ENCODE measurements around the gene TCEA3. TPM values are rescaled to one million over a fixed set of nuclear protein-coding genes. Genes with fewer than 3 reads are reported as not detected.

The TCEA3 gene
- total RNA-seq, 2 experiments from 2014 or later: 6.3 to 7.4 TPM

DNA sequence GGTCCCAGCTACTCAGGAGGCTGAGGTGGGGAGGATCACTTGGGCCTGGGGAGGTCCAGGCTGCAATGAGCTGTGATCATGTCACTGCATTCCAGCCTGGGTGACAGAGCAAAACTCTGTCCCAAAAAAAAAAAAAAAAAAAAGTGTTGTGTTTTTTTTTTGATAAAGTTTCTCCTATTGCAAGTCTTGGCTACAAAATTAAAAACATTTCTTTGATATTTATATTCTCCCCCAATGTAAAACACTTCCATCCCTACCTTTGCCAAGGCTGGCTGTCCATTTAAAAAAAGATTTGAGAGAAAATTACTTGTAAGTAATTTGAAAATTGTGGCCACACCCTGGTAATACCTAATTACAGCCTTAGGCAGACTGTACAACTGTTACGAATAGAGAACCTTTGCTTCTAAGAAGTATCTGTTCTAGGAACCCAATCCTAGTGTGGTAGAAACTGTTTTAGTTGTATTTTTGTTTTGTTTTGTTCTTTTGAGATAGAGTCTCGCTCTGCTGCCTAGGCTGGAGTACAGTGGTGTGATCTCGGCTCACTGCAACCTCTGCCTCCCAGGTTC lies 66.2 kb downstream of the TCEA3 start:
- Mint-ChIP-seq H3K36me3 (peaks cover 63% of the 10 kb centered on the region), H3K27ac (no peak overlapping the region), H3K9me3 (peaks cover 46% of the 10 kb centered on the region), H3K4me1 (peaks cover 5% of the 10 kb centered on the region), H3K4me3 (no peak overlapping the region), H3K27me3 (no peaks in the 10 kb centered on the region)
- no peak for DNase-seq

DNA sequence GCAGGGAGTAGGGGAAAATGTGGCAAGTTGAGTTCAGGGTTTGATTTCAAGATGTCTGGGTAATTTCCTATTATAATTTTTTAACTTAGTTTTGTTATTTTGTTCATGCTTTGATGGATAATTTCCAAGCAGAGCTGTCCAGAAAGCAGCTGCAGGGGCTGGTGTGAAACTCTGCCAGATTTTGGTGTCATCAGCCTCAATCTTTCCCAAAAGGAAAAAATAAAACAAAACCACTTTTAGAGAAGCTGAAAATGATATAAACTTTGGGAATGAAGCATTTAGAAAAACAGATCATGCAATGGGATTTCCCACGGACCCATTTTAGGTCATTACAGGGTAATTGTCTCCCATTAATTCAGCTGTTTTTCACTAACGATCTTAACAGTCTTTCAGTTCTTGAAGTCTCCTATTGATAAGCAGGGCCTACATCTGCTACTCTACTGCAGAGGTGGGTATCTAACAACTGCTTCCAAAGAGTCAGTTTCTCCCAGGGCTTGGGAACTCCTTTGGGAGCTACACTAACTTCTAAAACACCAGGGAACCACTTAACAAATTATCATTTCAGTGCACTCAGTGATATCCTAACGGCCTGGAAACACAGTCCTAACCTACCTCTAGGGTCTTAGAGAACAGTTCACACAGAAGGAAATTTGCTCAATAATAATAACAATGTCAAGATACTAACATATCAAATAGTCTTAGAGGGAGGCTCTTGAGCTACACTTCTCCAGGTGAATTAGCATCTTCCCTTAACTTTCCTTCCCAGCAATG lies 67.2 kb downstream of the TCEA3 start:
- H3K9me3 Mint-ChIP-seq: peaks cover 37% of the 10 kb centered on the region
- H3K36me3 Mint-ChIP-seq: peaks cover 52% of the 10 kb centered on the region
- no peaks in the 10 kb centered on the region for H3K27me3 Mint-ChIP-seq
- H3K4me1 Mint-ChIP-seq: peaks cover 5% of the 10 kb centered on the region
- H3K27ac Mint-ChIP-seq: no peak overlapping the region
- DNase-seq: no peak
- H3K4me3 Mint-ChIP-seq: no peak overlapping the region

DNA sequence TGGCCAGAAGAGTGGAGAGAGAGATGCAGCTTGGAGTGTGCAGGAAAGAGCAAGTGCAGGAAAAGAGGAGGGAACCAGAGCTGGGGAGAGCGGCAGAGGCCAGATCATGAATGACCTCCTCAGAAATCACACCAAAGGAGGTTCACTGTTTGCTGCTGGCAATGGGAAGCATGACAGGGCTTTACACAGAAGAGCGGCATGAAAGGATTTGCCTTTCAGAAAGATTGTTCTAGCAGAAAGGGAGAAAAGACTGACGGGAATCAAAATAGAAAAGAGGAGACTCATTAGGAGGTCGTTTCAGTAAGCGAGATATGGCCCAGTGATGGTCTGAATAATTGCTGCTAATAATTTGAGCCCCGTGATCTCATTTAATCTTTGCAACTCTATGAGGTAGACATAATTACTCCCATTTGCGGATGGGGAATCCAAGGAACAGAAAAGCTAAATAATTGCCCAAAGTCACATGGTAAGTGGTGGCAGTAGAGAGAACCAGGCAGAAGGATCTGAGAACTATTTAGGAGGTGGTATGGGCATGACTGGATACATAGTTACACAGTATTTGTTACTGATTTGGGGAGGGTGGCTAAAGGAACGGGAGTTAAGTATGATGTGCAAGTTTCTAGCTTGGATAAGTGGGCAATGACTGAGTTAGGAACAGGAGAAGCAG lies 67.9 kb downstream of the TCEA3 start:
- Mint-ChIP-seq H3K9me3 (peaks cover 32% of the 10 kb centered on the region), H3K4me1 (peaks cover 5% of the 10 kb centered on the region), H3K27ac (no peak overlapping the region), H3K4me3 (no peak overlapping the region), H3K36me3 (peaks cover 45% of the 10 kb centered on the region), H3K27me3 (no peaks in the 10 kb centered on the region)
- no peak for DNase-seq

DNA sequence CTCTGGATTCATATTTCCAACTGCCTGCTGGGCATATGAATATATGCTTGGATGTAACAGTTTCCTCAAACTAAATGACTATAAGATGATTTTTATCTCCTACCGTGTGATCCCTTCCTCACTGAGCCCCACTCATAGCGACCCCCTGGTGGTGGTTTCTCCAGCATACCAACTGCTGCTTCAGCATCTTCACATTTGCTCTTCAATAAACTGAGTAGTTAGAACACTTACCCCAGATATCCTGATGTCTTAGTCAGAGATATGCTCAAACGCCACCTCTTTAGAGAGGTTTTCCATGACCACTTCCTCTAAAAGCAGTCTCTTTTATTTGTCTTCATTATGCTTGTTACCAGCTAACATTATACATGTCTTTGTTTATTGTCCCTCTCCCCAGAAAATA lies 70.3 kb downstream of the TCEA3 start:
- H3K4me1 Mint-ChIP-seq: peaks cover 5% of the 10 kb centered on the region
- no peaks in the 10 kb centered on the region for H3K27me3 Mint-ChIP-seq
- no peak overlapping the region for H3K4me3 Mint-ChIP-seq
- peaks cover 22% of the 10 kb centered on the region for H3K36me3 Mint-ChIP-seq
- no peak overlapping the region for H3K27ac Mint-ChIP-seq
- peaks cover 10% of the 10 kb centered on the region for H3K9me3 Mint-ChIP-seq
- no peak for DNase-seq

DNA sequence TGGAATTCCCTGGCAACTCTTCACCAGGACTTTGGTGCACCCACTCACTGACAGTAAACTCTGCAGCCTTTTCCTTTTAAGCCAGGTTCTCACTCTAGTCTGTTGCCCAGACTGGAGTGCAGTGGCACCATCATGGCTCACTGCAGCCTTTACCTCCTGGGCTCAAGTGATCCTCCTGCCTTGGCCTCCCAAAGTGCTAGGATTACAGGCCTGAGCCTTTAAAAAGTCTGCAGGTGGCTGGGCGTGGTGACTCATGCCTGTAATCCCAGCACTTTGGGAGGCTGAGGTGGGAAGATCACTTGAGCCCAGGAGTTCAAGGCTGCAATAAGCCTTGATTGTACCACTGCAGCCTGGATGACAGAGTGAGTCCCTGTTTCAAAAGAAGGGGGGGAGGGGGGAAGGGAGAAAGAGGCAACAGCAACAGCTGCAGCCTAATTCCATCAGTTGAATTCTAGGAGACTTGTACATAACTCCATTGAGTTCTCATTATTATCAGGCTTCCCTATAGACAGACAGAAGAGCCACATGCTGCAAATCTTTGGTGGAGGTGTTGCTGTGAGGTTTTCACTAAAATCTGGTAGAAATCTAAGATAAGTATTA lies 72.4 kb downstream of the TCEA3 start:
- no peak overlapping the region for H3K27ac Mint-ChIP-seq
- no peak for DNase-seq
- peaks cover 5% of the 10 kb centered on the region for H3K4me1 Mint-ChIP-seq
- H3K36me3 Mint-ChIP-seq: peaks cover 8% of the 10 kb centered on the region
- peaks cover 3% of the 10 kb centered on the region for H3K9me3 Mint-ChIP-seq
- no peak overlapping the region for H3K4me3 Mint-ChIP-seq
- no peaks in the 10 kb centered on the region for H3K27me3 Mint-ChIP-seq

DNA sequence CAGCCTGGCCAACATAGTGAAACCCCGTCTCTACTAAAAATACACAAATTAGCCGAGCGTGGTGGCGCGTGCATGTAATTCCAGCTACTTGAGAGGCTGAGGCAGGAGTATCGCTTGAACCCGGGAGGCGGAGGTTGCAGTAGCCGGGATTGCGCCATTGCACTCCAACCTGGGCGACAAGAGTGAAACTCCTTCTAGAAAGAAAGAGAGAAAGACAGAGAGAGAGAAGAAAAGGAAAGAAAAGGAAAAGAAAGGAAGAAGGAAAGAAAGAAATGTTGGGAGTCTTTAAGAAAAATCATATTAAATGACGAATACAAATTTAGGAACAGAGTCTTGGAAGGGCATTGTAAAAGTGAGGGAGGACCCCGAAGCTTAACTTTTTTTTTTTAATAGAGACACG lies 78.6 kb downstream of the TCEA3 start:
- peaks cover 23% of the 10 kb centered on the region for H3K4me1 Mint-ChIP-seq
- no peaks in the 10 kb centered on the region for H3K27me3 Mint-ChIP-seq
- no peaks in the 10 kb centered on the region for H3K9me3 Mint-ChIP-seq
- no peak overlapping the region for H3K4me3 Mint-ChIP-seq
- H3K36me3 Mint-ChIP-seq: peaks cover 21% of the 10 kb centered on the region
- DNase-seq: no peak
- H3K27ac Mint-ChIP-seq: no peak overlapping the region

DNA sequence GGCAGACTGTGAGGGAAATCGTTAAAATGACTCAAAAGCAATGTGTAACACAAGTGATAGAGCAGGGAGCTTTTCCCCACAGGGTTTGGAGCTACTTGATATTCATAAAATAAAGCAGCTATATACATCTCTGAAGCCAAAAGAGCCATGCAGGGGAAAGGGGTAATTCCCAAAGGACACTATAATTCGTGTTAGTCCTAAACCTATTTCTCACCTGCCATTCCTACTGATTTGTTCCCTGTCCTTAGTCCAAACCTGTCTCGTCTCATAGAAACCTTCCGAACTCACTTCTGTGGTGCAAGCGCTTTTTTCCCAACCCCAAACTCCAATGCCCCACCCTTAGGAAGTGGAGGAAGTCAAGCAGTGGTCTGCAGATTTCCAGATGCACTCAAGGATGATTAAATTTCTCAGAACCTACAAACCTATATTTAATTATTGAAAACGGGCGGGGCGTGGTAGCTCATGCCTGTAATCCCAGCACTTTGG lies 79.5 kb downstream of the TCEA3 start:
- Mint-ChIP-seq H3K36me3 (peaks cover 26% of the 10 kb centered on the region), H3K27me3 (no peaks in the 10 kb centered on the region), H3K4me1 (peaks cover 32% of the 10 kb centered on the region), H3K4me3 (peak overlapping the region; percentile 86), H3K27ac (peak overlapping the region; percentile 93), H3K9me3 (no peaks in the 10 kb centered on the region)
- DNase-seq: no peak

DNA sequence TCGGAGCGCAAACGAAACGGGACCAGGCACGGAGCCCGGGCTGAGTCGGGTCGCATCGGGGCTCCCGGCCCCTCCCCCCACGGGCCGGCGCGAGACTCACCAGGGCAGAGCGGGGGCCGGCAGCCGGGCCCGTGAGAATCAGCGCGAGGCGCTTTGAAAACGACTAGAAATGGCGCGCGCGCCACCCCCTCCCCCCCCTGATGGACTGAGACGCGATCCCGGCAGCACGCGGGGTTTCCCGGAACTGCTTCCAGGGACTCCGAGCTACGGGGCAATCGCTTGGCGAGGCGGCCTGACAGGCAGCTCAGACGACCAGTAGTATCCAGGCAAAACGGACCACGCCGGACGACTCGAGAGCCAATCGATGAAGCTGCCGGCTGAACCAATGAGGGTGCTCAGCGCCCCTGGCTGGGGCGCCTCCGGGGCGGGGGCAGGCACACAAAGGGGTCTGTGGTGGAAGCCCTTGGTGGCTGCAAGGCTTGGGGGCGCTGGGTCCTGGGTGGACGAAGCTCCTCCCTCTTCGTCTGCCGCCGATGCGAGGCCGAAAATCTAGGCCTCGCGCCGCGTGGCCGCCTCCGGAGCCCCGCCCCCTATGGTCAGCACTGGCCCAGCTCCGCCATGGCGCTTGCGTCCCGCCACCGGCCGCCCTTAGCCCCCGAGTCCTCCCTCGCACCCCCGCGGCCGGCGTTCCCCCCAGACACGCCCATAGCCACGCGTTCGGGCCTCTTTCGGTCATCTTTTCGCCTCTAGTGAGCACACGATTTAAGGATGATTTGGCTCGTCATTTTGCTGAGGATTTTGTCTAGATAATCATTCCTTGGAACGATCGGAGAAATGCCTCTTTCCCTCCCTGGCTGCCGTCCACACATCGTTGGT lies 80.2 kb downstream of the TCEA3 start, which contains the start of gene HNRNPR:
Gene HNRNPR, minus strand, starts transcription at position 174 of the 876 bp plus-strand sequence. CDS start 3,276 bp downstream, outside the sequence.
- peak within 1 kb of the TSS; percentile 91 for H3K4me3 Mint-ChIP-seq
- H3K27ac Mint-ChIP-seq: peak within 1 kb of the TSS; percentile 94
- H3K9me3 Mint-ChIP-seq: no peaks in the 10 kb centered on the region

DNA sequence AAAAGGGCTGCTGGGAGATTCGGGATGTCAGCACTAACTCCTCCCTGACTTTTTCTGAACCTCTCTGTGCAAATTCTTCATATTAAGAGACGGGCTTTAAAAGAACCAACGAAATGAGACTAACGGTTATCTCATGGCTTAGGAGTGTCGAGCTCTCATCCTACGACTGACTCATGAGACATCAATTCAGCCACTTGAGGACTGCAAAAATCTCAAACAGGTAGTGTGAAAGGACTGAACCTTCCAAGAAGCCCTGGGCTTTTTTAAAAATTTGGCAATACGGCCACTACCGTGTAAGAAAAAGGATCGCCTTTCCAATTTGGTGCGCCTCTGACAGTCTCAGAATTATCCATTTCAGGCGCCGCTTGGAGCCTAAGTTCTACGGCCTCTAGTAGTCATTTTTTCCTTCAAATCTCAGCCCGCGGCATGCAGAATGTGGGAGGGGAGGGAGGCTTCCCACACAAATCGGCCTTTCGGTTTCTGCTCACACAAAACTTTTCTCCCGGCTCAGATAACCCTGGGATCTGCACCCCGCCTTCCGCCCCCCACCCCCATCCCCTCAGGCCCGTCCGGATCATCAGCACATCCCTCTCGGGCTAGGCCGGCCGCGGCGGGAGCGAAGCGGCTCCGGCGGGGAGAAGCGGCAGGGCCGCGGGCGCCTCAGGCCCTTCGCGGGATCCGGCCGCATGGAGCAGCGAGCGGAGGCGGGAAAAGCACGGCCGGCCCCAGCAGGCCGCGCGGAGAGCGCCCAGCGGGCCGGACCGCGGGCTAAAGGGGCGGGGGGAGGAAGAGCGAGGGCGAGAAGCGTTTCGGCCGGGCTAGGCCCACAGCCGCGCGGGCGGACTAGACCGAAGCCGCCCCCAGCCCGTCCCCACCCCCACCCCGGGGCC lies 81.1 kb downstream of the TCEA3 start:
- DNase-seq: peak; percentile 67
- H3K4me3 Mint-ChIP-seq: peak overlapping the region; percentile 91
- H3K36me3 Mint-ChIP-seq: peaks cover 37% of the 10 kb centered on the region
- peak overlapping the region; percentile 94 for H3K27ac Mint-ChIP-seq
- H3K4me1 Mint-ChIP-seq: peaks cover 44% of the 10 kb centered on the region
- H3K27me3 Mint-ChIP-seq: no peaks in the 10 kb centered on the region
- no peaks in the 10 kb centered on the region for H3K9me3 Mint-ChIP-seq

More for the DNA sequence above, 80.2 kb downstream of the TCEA3 start, which contains the start of gene HNRNPR:
- Mint-ChIP-seq H3K27me3 (no peaks in the 10 kb centered on the region), H3K4me1 (peaks cover 37% of the 10 kb centered on the region), H3K36me3 (peaks cover 31% of the 10 kb centered on the region)
- DNase-seq: peak; percentile 99

DNA sequence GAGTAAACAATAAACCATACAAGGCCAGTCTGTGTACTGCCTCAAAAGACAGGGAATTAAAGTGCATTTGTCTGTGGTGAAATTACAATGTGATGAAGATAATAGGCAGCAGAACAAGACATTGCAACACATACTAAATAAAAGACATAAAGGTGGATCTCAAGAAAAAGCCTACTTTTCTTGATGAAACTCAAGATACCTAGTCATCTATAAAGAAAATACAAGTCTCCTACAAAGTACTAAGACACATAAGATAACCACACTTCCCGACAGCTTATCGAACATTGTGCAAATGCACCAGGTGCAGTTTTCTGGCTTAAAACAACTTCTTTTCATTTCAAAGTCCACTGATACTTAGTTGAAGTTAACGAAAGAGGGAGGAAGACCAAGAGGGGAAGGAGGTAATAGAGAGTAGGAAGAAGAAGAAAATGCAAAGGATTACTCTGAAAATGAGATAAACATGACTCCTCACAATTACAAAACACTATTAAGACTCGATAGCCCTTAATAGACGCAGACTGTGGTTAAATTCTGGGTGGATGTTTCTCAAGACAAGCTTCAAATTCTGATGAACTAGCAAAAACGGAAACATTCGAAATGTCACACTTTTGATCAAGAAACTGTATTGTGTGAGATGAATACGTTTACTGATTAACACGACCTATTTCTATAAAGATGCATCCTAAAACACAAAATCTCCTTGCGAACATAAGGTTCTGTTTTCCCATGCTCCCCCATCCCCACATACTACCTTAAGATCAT lies 82.4 kb downstream of the TCEA3 start:
- Mint-ChIP-seq H3K27me3 (no peaks in the 10 kb centered on the region), H3K27ac (peak overlapping the region; percentile 94), H3K36me3 (peaks cover 48% of the 10 kb centered on the region), H3K4me3 (peak overlapping the region; percentile 91), H3K9me3 (no peaks in the 10 kb centered on the region), H3K4me1 (peaks cover 53% of the 10 kb centered on the region)
- DNase-seq: no peak

DNA sequence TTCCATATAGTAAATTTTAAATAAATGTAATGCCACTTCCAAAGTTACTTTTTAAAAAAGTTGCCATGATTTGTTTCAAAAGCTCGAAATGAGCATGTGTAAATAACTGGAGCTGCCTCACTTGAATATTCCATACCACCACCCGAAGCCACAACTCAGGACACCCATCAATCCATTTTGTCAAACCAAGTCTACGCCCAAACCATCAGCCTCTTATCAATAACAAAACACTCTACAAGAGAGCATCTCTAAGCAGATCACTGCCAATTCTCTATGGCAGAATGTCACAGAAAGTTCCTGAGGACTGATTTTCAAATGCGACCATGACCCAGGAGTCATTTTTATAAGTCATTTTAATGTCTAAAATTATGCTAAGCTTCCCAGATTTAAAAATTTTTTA lies 84.9 kb downstream of the TCEA3 start:
- peaks cover 61% of the 10 kb centered on the region for H3K36me3 Mint-ChIP-seq

DNA sequence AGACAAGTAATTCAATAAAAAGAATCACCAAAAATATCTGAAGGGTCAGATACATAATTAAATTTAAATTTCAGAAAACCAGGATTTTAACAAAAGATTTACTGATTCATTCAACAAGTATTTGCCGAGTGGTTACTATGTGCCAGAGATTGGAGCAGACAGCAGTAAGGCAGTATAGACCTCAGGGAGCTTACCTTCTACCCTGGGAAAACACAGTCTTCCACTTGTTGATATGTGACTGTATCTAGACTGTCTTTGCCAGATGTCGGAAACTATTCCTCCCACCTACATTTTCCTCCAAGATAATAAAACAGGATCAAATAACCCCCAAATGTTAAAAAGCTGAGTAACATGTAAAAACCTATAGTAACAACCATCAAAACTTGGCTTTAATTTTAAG lies 86.7 kb downstream of the TCEA3 start:
- peaks cover 67% of the 10 kb centered on the region for H3K36me3 Mint-ChIP-seq

More for the DNA sequence above, 84.9 kb downstream of the TCEA3 start:
- Mint-ChIP-seq H3K27me3 (no peaks in the 10 kb centered on the region), H3K4me1 (peaks cover 54% of the 10 kb centered on the region), H3K27ac (peak overlapping the region; percentile 2), H3K9me3 (no peaks in the 10 kb centered on the region), H3K4me3 (peak overlapping the region; percentile 91)
- DNase-seq: no peak

DNA sequence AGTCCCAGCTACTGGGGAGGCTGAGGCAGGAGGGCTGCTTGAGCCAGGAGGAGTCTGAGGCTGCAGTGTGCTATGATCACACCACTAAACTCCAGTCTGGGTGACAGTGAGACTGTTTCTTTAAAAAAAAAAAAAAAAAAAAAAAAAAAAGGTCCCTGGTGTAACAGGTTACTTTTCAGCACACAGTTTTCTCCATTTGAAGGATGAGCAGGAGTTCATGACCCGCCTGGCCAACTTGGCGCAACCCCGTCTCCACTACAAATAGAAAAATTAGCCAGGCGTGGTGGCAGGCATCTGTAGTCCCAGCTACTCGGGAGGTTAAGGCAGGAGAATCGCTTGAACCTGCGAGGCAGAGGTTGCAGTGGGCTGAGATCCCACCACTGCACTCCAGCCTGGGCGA lies 92.8 kb downstream of the TCEA3 start:
- Mint-ChIP-seq H3K27me3 (no peaks in the 10 kb centered on the region), H3K4me1 (peaks cover 19% of the 10 kb centered on the region), H3K4me3 (no peak overlapping the region), H3K9me3 (no peaks in the 10 kb centered on the region), H3K36me3 (peaks cover 56% of the 10 kb centered on the region), H3K27ac (no peak overlapping the region)
- DNase-seq: no peak

More for the DNA sequence above, 86.7 kb downstream of the TCEA3 start:
- no peaks in the 10 kb centered on the region for H3K27me3 Mint-ChIP-seq
- no peak for DNase-seq
- no peaks in the 10 kb centered on the region for H3K9me3 Mint-ChIP-seq
- peaks cover 58% of the 10 kb centered on the region for H3K4me1 Mint-ChIP-seq
- no peak overlapping the region for H3K4me3 Mint-ChIP-seq
- H3K27ac Mint-ChIP-seq: peak overlapping the region; percentile 31
